HepG2 (cell line): ENCODE measurements around the gene OBSL1. TPM values are rescaled to one million over a fixed set of nuclear protein-coding genes. Genes with fewer than 3 reads are reported as not detected.
A peak's percentile ranks its signal among the peaks of the same experiment; 100 is the strongest.

Source experiments
- ELF1 ChIP-seq: sonication (generic); formaldehyde crosslinking; IDR thresholded peaks from 2 replicates; pipeline ENCODE4 v1.4.0; 2020; ENCODE audit warnings: missing genetic modification reagents
- FOXO1 ChIP-seq: sonication (generic); formaldehyde crosslinking; IDR thresholded peaks from 2 replicates; pipeline ENCODE4 v1.4.0; 2020; ENCODE audit warnings: missing genetic modification reagents
- HDAC1 ChIP-seq: sonication (generic); formaldehyde crosslinking; IDR thresholded peaks from 2 replicates; pipeline ENCODE4 v1.5.1; 2020; ENCODE audit warnings: mild to moderate bottlenecking, missing genetic modification reagents
- HMG20A ChIP-seq: IDR thresholded peaks from 2 replicates; pipeline ENCODE4 v1.6.1; 2016; ENCODE audit warnings: borderline replicate concordance
- HNF4A ChIP-seq: sonication (generic); formaldehyde crosslinking; IDR thresholded peaks from 2 replicates; pipeline ENCODE4 v1.4.0; 2020; ENCODE audit warnings: missing genetic modification reagents
- PAX8 ChIP-seq: sonication (generic); formaldehyde crosslinking; IDR thresholded peaks from 2 replicates; pipeline ENCODE4 v1.8.0; 2022; ENCODE audit warnings: mild to moderate bottlenecking, missing genetic modification reagents, borderline replicate concordance
- SIX4 ChIP-seq: sonication (generic); formaldehyde crosslinking; IDR thresholded peaks from 2 replicates; pipeline ENCODE4 v1.4.0; 2020; ENCODE audit warnings: missing genetic modification reagents
- TCF12 ChIP-seq, 2 experiments: fragments of 450-650 bp in 1 of 2; sonication (generic) in 1 of 2; formaldehyde crosslinking in 1 of 2; IDR thresholded peaks; 2 replicates each; pipeline versions ENCODE4 v1.6.1 to v1.8.0; 2017 to 2022; ENCODE audit warnings: antibody characterized with exemption in 1 of 2, mild to moderate bottlenecking in 1 of 2, missing genetic modification reagents in 1 of 2, moderate library complexity in 1 of 2
- TRIM22 ChIP-seq: fragments of 450-650 bp; IDR thresholded peaks from 2 replicates; pipeline ENCODE4 v1.6.1; 2017
- ZBTB42 ChIP-seq: sonication (generic); formaldehyde crosslinking; IDR thresholded peaks from 2 replicates; pipeline ENCODE4 v1.5.0; 2020; ENCODE audit warnings: mild to moderate bottlenecking, missing genetic modification reagents
- ZNF274 ChIP-seq: sonication (generic); formaldehyde crosslinking; IDR thresholded peaks from 2 replicates; pipeline ENCODE4 v1.5.1; 2020; ENCODE audit warnings: mild to moderate bottlenecking, missing genetic modification reagents
- ZNF318 ChIP-seq: sonication (generic); formaldehyde crosslinking; IDR thresholded peaks from 2 replicates; pipeline ENCODE4 v1.4.0; 2020; ENCODE audit warnings: mild to moderate bottlenecking, missing genetic modification reagents
- ZNF362 ChIP-seq: sonication (generic); formaldehyde crosslinking; IDR thresholded peaks from 2 replicates; pipeline ENCODE4 v1.4.0; 2020; ENCODE audit warnings: missing genetic modification reagents, mild to moderate bottlenecking, borderline replicate concordance
- ZNF598 ChIP-seq: sonication (generic); formaldehyde crosslinking; IDR thresholded peaks from 2 replicates; pipeline ENCODE4 v1.5.1; 2020; ENCODE audit warnings: mild to moderate bottlenecking, missing genetic modification reagents, borderline replicate concordance
- ZNF644 ChIP-seq: IDR thresholded peaks from 2 replicates; pipeline ENCODE4 v1.6.1; 2016; ENCODE audit warnings: low read depth
- ZNF670 ChIP-seq: sonication (generic); formaldehyde crosslinking; IDR thresholded peaks from 2 replicates; pipeline ENCODE4 v1.8.0; 2022; ENCODE audit warnings: mild to moderate bottlenecking, missing genetic modification reagents, borderline replicate concordance
- ZNF678 ChIP-seq: sonication (generic); formaldehyde crosslinking; IDR thresholded peaks from 2 replicates; pipeline ENCODE4 v1.4.0; 2020; ENCODE audit warnings: mild to moderate bottlenecking, missing genetic modification reagents
- ZNF781 ChIP-seq: sonication (generic); formaldehyde crosslinking; IDR thresholded peaks from 2 replicates; pipeline ENCODE4 v1.5.1; 2020; ENCODE audit warnings: borderline replicate concordance, mild to moderate bottlenecking, missing genetic modification reagents; ENCODE audit errors: not compliant biosample characterization
- ZNF850 ChIP-seq: sonication (generic); formaldehyde crosslinking; conservative IDR thresholded peaks from 2 replicates; pipeline ENCODE4 v1.9.0; 2021; ENCODE audit warnings: mild to moderate bottlenecking, missing genetic modification reagents
- polyA plus RNA-seq, 8 experiments: library from polyadenylated mRNA; depleted of rRNA in 3 of 8; stranded (reverse) in 7 of 8; unstranded in 1 of 8; fragments of >200 nt; fragmentation: Illumina TruSeq in 4 of 8; extraction: Trizol in 4 of 8; gene quantifications; 2 replicates each; pipeline versions ENCODE4 v1.2.1 to v1.2.3, GENCODE V29; 2011 to 2016; ENCODE audit warnings: low read depth in 4 of 8, missing spikeins in 1 of 8, mixed read lengths in 1 of 8; ENCODE audit not compliant: insufficient read depth in 1 of 8
- total RNA-seq, 5 experiments: library from RNA; depleted of rRNA; stranded (reverse); fragments of >200 nt; fragmentation: Illumina TruSeq; extraction: Trizol; gene quantifications; 2 replicates each; pipeline ENCODE4 v1.2.3, GENCODE V29; 2016; ENCODE audit warnings: low read depth in 1 of 5

Gene OBSL1
- total and polyA plus RNA-seq, 2 of the 13 experiments (the other 11 are each of a cell fraction or from before 2014, with no cell fraction given), result 86.7 to 218 TPM

- TF ChIP-seq ZNF318 (CRISPR knock-in tag) (peak; percentile 33; the same call in 1 of the 2 replicates), ZNF781 (CRISPR knock-in tag) (peak; percentile 60), HDAC1 (CRISPR knock-in tag) (peak; percentile 95), ELF1 (CRISPR knock-in tag) (peak; percentile 92), ZNF274 (CRISPR knock-in tag) (no peak), ZNF644 (CRISPR knock-in tag) (no peak), ZNF850 (CRISPR knock-in tag) (0 out of 2 replicates have a peak, but pooled peaks have one; percentile 59), TRIM22 (no peak), ZNF670 (CRISPR knock-in tag) (peak; percentile 54; the same call in 1 of the 2 replicates), SIX4 (CRISPR knock-in tag) (peak; percentile 84), ZNF598 (CRISPR knock-in tag) (peak; percentile 86), ZBTB42 (CRISPR knock-in tag) (no peak; the same call in 1 of the 2 replicates), FOXO1 (peak; percentile 42), PAX8 (CRISPR knock-in tag) (peak; percentile 88; the same call in 1 of the 2 replicates), ZNF362 (CRISPR knock-in tag) (no peak), TCF12 (IDR thresholded peaks at IDR 0.05) (no peak), TCF12 (CRISPR knock-in tag; IDR thresholded peaks at IDR 0.05) (peak; percentile 75; the same call in 1 of the 2 replicates), HMG20A (CRISPR knock-in tag) (peak; percentile 53; the same call in 1 of the 2 replicates), ZNF678 (peak; percentile 86), HNF4A (CRISPR knock-in tag) (peak; percentile 65)
Observed at GRCh38 chr2:219543596-219544358, 27.6 kb downstream of the OBSL1 start, which contains the start of the genes CHPF and TMEM198 (continued).
